GM19023 (cell line): Measurements from ENCODE around the gene NECTIN3.

Experiments
- ATAC-seq: cut with Tn5 transposase; IDR thresholded peaks from one replicate; pipeline ENCODE4 v1.9.1; 2021; ENCODE audit warnings: mild to moderate bottlenecking, moderate library complexity; ENCODE audit not compliant: unreplicated experiment

The NECTIN3 gene

GRCh38 chr3:111197485-111197884 lies 125.9 kb downstream of the NECTIN3 start:
- no peak for ATAC-seq

GRCh38 chr3:111200027-111200426 lies 128.4 kb downstream of the NECTIN3 start:
- no peak for ATAC-seq

DNA sequence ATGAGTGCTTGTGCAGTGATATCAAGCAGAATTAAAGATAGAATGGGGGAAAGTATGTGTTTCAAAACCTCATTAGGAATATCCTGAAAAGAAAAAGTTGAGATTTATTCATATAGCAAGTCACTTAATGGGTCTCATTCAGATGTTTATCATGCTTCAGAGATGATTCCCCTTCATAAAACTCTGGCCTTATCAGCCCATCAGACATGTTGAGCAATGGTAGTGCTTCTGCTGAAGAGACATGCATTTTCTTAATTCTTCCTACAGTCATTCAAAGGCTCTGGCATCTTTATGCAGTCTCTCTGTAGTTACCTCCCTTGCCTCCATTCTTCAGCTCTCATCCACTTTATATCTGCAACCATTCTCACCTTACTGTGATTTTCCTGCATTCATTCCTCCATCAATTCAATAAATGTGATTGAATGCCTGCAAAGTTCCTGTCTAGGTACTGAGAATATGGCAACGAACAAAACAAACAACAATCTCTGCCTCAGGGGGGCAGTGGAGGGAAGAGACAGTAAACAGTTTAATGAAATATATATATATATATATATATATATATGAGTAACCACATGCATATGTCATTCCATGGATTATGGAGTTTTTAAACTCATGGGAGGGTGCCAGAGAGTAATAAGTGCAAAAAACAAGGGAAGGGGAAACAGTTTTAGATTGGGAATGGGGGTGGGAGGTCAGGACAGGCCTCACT lies 138.5 kb downstream of the NECTIN3 start:
- no peak for ATAC-seq

DNA sequence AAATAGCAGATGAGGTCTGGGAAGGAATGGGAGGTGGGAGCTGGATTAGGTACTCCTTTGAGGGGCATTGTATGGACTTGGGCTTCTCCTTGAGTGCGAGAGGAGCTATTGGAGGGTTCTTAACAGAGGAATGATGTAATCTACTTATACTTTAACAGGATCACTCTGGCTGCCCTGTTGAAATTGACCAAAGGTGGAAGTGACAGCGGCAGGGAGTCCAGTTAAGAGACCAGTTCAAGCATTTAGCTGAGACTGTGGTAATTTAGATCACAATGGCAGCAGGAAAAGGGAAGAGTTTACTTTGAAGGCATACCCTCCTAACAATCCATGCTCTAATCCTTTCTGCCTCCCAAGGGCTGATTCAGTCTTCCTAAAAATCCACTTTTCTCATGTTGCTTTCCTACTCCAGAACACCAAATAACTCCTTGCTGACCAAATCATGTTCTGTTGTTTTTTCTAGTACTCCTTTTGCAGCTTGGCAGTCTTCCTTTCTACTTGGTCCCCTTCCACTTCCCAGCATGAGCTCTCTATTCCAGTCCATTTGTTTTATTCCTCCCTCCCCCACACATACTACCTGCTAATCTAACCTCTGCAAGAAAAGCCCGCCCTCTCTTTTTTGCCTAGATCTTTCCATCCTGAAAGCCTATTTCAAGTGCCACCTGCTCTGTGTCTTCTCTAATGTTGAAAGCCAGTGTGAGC lies 139.4 kb downstream of the NECTIN3 start:
- ATAC-seq = no peak

- no peak for ATAC-seq
Measured at GRCh38 chr3:111212511-111212910, 140.9 kb downstream of the NECTIN3 start.

DNA sequence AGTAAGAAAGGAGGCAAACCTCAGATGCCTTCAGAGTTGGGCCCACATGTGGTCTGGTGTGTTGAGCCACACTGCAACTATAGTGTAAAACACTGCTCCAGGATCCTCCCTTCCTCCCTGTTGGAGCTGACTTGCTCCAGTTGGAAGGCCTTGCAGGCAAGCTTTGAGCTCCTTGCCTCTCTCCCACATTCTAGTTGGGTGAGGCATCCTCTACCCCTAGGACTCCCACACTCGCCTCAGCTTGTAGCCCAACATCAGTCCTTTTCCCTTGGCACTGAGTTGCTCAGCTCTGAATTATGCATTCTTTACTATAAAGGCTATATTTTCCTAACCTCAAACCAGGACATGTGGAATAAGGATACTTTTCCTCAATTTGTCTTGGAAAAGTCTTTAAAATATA lies 143.9 kb downstream of the NECTIN3 start:
- ATAC-seq = no peak

- ATAC-seq = no peak
Measured at GRCh38 chr3:111218615-111219014, 147.0 kb downstream of the NECTIN3 start.

- ATAC-seq = no peak
Measured at GRCh38 chr3:111227216-111227615, 155.6 kb downstream of the NECTIN3 start.

GRCh38 chr3:111229301-111229700 lies 157.7 kb downstream of the NECTIN3 start:
- no peak for ATAC-seq

DNA sequence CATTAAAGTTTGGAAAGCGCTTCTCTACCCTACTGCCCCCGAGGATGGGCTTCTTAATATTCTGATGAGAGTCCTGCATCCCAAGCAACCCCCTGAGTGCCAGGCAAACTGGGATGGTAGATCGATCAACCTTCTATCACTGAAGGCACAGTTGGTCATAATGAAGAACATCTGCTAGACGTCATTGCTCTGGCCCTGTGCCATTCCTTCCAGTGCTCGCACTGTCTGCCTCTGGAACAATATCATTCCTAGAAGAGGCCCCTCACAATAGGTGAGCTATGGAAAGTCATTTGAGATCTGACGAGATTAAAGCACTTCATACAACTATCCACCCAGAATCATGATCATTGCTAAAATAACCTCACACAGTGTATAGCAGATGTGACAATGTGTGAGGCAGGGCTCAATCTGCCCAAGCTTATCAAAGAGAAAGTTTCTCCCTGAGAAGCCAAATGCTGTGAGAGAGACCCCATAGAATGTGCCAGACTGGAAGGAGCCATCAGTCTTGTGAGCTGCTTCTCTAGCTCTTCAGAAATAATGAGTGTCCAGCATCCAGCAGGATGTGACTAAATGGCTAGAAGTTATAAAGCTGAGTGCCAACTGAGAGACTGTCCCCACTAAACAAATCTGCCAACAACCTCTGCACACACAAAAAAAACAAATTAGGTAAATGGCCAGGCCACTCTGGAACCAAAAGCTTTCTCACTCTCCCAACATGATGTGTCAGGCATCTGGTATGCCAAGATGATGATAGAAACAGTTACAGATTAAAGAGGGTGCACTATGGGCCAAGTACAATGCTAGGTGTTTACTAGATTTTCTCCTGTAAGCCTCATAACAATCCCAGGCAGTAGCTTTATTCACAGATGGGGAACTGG lies 165.5 kb downstream of the NECTIN3 start:
- no peak for ATAC-seq

DNA sequence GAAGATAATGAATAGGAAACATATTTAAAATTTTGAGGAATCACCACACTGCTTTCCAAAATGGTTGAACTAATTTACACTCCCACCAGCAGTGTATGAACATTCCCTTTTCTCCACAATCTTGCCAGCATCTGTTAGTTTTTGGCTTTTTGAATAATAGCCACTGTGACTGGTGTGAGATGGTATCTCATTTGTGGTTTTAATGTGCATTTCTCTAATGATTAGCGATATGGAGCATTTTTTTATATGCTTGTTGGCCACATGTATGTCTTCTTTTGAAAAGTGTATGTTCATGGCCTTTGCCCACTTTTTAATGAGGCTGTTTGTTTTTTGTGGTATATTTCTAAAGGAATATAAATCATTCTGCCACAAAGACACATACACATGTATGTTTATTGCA lies 166.3 kb downstream of the NECTIN3 start:
- no peak for ATAC-seq

GRCh38 chr3:111238885-111239284 lies 167.3 kb downstream of the NECTIN3 start:
- peak; percentile 85 for ATAC-seq

DNA sequence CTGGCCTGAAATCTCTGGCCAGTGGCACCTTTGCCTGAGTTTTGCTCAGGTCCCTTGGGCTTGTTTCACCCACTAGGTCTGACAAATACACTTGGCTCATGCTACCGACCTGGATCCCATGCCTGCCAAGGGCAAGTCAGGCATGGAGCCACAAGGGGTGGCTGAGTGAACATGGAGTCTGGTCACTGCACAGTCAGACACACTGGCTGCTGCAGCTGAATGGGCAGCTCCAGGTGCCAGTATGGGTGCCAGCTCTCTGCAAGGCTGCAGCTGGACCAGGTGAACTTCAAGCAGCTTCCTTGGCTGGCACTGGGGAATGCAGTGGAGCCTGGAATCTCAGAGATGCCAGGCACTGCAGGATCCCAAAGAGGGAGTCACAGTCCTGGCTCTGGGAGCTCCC lies 170.3 kb downstream of the NECTIN3 start:
- no peak for ATAC-seq
